Stomach smooth muscle (tissue), 2 donors: ENCODE results near the gene AGAP1.
"Not testable (repeated sequence)": the region's sequence is repeated elsewhere in the genome, so short reads cannot be mapped to it uniquely, and the experiment has no call there.

Source experiments
- H3K27ac ChIP-seq: one replicate; pipeline ENCODE4 v1.7.0; 2013; ENCODE audit warnings: mild to moderate bottlenecking, low read length, inconsistent platforms
- H3K27me3 ChIP-seq, 2 donors: one replicate each; pipeline ENCODE4 v1.7.0; 2013; ENCODE audit warnings: low read length in 2 of 2; ENCODE audit not compliant: insufficient read depth in 2 of 2, control insufficient read depth in 1 of 2
- H3K36me3 ChIP-seq, 2 donors: one replicate each; pipeline ENCODE4 v1.7.0; 2013; ENCODE audit warnings: low read length in 2 of 2; ENCODE audit not compliant: control insufficient read depth in 2 of 2, insufficient read depth in 2 of 2
- H3K4me1 ChIP-seq: one replicate; pipeline ENCODE4 v1.7.0; 2013; ENCODE audit warnings: low read length; ENCODE audit not compliant: control insufficient read depth, insufficient read depth
- H3K4me3 ChIP-seq, 2 donors: one replicate each; pipeline ENCODE4 v1.7.0; 2013; ENCODE audit warnings: low read length in 2 of 2
- H3K9ac ChIP-seq, 2 donors: one replicate each; pipeline ENCODE4 v1.7.0; 2013; ENCODE audit warnings: low read length in 2 of 2, mild to moderate bottlenecking in 1 of 2
- H3K9me3 ChIP-seq, 2 donors: one replicate each; pipeline ENCODE4 v1.7.0; 2013; ENCODE audit warnings: low read length in 2 of 2; ENCODE audit not compliant: control insufficient read depth in 2 of 2
- donor health status: healthy.
- donor health status: Pancreatic carcinoma.

Gene AGAP1

GRCh38 chr2:235600406-235600805, 106.6 kb downstream of the AGAP1 start:
- H3K4me3 ChIP-seq = no peak overlapping the region
- no peaks in the 10 kb centered on the region for H3K9me3 ChIP-seq
- peaks cover 21% of the 10 kb centered on the region for H3K4me1 ChIP-seq
- no peaks in the 10 kb centered on the region for H3K36me3 ChIP-seq
- H3K27ac ChIP-seq = no peak overlapping the region
- H3K27me3 ChIP-seq = no peaks in the 10 kb centered on the region
- H3K9ac ChIP-seq = no peak overlapping the region

- Histone ChIP-seq H3K4me1 (peaks cover 20% of the 10 kb centered on the region), H3K9me3 (no peaks in the 10 kb centered on the region), H3K27ac (no peak overlapping the region), H3K27me3 (no peaks in the 10 kb centered on the region), H3K9ac (no peak overlapping the region), H3K36me3 (no peaks in the 10 kb centered on the region), H3K4me3 (no peak overlapping the region)
These were observed 107.1 kb downstream of the AGAP1 start for GRCh38 chr2:235600926-235601325.

DNA sequence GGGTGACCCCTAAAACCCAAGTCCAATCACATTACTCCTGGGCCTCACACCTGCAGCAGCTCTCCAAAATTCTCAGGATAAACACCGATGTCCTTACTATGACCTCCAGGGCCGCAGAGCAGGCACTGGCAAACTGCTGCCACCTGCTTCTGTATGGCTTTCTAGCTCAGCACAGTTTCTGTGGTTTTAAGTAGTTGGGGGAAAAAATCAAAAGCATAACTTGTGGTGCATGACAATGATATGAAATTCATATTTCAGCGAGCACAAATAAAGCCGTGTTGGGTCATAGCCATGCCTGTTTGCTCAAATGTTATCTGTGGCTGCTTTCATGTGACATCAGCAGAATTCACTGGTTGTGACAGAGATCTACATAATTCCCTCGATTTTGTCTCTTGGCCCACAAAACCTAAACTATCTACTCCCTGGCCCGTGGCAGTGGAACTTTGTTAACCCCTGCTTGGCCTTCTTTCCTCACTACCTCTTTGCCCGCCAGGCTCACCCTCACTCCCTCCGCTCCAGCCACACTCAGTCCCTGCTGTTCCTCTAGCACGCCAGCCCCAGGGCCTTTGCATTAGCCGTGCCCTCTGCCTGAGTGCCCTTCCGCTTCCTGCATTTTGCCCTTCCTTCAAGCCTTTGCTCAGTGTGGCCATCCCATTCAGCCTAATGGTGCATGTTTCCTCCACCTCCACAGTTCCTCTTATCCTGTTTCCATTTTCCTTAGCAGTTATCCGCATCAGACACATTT, 108.3 kb downstream of the AGAP1 start:
- Histone ChIP-seq H3K36me3 (no peaks in the 10 kb centered on the region), H3K4me1 (peaks cover 20% of the 10 kb centered on the region), H3K27ac (no peak overlapping the region), H3K27me3 (no peaks in the 10 kb centered on the region), H3K4me3 (no peak overlapping the region), H3K9me3 (no peaks in the 10 kb centered on the region), H3K9ac (no peak overlapping the region)

- not testable (repeated sequence) for H3K4me3 ChIP-seq, H3K9me3 ChIP-seq, H3K27ac ChIP-seq, H3K36me3 ChIP-seq, H3K9ac ChIP-seq, H3K27me3 ChIP-seq
- peaks cover 22% of the 10 kb centered on the region for H3K4me1 ChIP-seq
These were observed 109.1 kb downstream of the AGAP1 start for GRCh38 chr2:235602971-235603370.

DNA sequence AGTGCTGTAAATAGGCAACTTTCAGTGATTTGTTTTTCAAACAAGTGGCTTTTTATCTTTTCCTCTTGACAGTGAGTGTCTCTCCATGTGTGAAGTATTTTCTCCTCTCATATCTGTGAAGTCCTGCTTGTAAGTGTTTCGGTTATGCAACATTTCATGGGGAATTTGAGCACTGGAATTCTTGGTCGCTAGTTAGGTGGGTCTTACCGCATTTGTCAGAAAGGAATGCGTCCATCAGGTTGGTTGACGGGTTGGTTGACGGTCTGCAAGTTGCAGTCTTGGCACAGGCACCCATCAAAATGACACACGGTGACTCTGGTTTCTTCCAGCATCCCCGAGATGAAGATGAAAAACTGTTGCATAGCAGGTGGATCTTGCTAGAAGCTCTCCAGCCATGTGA, 109.8 kb downstream of the AGAP1 start:
- H3K9me3 ChIP-seq = no peaks in the 10 kb centered on the region
- no peak overlapping the region for H3K9ac ChIP-seq
- H3K36me3 ChIP-seq = no peaks in the 10 kb centered on the region
- H3K27me3 ChIP-seq = no peaks in the 10 kb centered on the region
- H3K27ac ChIP-seq = no peak overlapping the region
- peaks cover 26% of the 10 kb centered on the region for H3K4me1 ChIP-seq
- no peak overlapping the region for H3K4me3 ChIP-seq

DNA sequence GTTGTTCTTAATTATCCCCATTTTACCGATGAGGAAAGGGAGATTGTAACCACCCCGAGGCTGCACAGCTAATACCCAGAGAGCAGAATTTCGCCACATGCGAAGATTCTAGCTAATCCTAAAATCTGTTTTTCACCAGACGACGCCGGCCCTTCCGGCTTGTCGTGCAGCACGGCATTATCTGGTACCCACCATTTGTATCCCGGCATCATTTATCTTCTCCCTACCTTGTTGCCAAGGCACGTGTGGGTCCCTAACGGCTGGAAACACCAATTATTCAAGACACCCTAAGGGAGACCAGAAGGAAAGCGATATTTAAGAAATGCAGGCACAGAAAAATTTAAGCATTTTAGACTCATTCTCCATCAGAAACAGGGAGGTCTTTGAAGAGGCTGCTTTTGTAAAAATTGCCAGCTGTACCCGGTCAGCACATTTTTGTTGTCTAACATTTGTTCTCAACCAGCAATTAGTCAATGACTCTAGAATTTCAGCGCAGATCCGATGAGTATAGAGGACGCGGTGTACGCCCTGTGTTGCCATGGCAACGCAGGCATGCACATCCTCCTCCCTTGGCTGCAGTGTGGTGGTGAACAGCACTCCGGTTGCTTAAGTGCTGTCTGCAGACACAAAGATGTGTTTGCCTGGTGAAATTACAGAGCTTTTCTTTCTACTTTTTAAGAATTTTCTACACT, 111.6 kb downstream of the AGAP1 start:
- no peaks in the 10 kb centered on the region for H3K27me3 ChIP-seq
- H3K9me3 ChIP-seq = no peaks in the 10 kb centered on the region
- no peak overlapping the region for H3K4me3 ChIP-seq
- H3K9ac ChIP-seq = no peak overlapping the region
- H3K36me3 ChIP-seq = no peaks in the 10 kb centered on the region
- peaks cover 21% of the 10 kb centered on the region for H3K4me1 ChIP-seq
- no peak overlapping the region for H3K27ac ChIP-seq

- no peak overlapping the region for H3K9ac ChIP-seq
These were observed 112.3 kb downstream of the AGAP1 start for GRCh38 chr2:235606004-235606715.

DNA sequence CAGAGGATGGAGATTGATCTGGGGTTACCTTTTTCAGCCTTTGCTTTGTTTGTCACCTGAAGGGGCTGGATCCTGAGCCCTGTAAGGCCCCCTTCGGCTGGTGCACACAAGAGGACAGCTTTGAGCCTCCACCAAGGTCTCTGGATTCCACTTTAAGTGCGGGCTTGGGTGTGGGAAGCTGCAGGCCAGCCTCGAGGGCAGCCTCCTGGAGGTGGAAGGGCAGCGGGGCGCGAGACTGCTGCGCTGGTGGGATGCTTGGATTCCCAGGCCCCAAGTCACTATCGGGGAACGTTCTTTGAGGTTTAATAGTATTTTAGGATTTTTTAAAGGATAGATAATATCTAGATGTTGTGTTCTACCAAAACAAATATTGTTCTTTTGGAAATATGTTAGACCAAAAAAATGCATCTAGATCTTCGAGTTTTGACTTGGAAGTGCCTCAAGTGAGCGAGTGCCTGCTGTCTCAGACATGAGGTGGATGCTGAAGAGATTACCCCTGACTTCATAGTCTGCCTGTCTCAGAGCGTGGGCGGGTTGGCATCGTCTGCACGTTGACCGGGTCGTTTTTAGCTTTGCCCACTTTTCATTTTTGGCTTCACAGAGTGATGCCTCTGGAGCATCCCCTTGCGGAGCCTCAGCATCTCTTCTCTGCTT, 113.8 kb downstream of the AGAP1 start:
- Histone ChIP-seq H3K9ac (no peak overlapping the region), H3K4me3 (no peak overlapping the region), H3K36me3 (no peaks in the 10 kb centered on the region), H3K27me3 (no peaks in the 10 kb centered on the region), H3K4me1 (peaks cover 16% of the 10 kb centered on the region), H3K27ac (no peak overlapping the region), H3K9me3 (no peaks in the 10 kb centered on the region)

More at GRCh38 chr2:235606004-235606715, 112.3 kb downstream of the AGAP1 start:
- Histone ChIP-seq H3K36me3 (no peaks in the 10 kb centered on the region), H3K27me3 (no peaks in the 10 kb centered on the region), H3K9me3 (no peaks in the 10 kb centered on the region), H3K4me1 (peaks cover 19% of the 10 kb centered on the region), H3K4me3 (no peak overlapping the region), H3K27ac (no peak overlapping the region)

DNA sequence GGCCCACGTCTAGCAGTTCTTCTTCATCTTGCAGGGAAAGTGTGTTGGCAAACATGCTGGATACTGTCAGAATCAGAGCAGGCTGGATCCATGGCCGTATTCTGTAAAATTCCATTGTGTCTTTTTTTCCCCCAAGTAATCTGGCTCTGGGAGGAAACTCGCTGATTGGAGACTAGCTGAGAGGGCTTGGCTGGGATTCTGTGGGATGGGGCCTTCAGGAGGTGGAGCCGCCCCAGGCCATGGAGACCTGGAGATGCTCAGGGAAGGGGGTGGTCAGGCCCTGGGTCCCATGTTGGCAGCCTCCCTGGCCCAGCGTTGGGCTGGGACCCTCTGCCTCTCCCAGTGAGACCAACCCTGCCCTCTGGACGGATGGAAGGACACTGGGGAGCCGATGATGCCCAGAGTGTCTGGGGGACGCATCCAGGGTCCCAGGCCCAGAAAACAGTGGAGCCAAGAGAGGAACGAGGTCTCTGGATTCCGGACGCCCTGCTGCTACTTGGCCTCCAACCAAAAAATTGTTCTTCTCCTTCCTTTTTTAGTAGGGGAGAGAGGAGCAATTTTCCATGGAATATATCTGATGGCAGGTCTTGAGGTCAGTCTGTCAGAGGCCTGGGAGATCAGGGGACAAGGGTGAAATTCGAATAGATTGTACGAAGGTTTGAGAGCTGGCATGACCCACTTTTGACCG, 114.5 kb downstream of the AGAP1 start:
- no peak overlapping the region for H3K4me3 ChIP-seq

DNA sequence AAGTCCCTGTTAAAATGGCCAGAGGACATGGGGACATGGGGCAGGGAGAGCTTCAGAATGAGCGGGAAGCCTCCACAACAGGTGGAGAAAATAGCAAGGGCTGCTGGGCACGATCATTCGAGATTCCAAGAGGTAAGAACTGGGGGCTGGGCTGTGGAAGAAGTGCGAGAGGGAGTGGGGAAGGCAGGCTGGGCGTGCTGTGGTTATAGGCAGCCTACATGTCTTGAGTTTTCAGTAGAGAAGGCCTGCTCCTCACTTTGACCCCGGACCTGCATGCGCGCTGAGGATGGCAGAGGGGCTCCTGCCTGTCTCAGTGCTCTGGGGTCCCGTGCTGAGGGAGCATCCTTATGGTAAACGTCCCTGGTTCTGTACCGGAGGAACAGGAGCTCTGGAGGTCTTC, 115.5 kb downstream of the AGAP1 start:
- H3K27ac ChIP-seq = no peak overlapping the region
- H3K9me3 ChIP-seq = no peaks in the 10 kb centered on the region
- no peak overlapping the region for H3K4me3 ChIP-seq
- peaks cover 18% of the 10 kb centered on the region for H3K4me1 ChIP-seq
- H3K36me3 ChIP-seq = no peaks in the 10 kb centered on the region
- H3K27me3 ChIP-seq = no peaks in the 10 kb centered on the region
- no peak overlapping the region for H3K9ac ChIP-seq

More for the DNA sequence above, 114.5 kb downstream of the AGAP1 start:
- Histone ChIP-seq H3K9me3 (no peaks in the 10 kb centered on the region), H3K27me3 (no peaks in the 10 kb centered on the region), H3K4me1 (peaks cover 18% of the 10 kb centered on the region), H3K36me3 (no peaks in the 10 kb centered on the region), H3K9ac (no peak overlapping the region), H3K27ac (no peak overlapping the region)
